K562 (cell line): ENCODE measurements around the gene SMYD1. TPM values are rescaled to one million over a fixed set of nuclear protein-coding genes. Genes with fewer than 3 reads are reported as not detected.

Source experiments
- ATAC-seq: fragments of 200-7000 bp; cut with Tn5 transposase; 3 replicates; pipeline ENCODE4 v1.9.1; 2020; ENCODE audit warnings: moderate library complexity
- BruUV-seq: library from RNA; stranded (reverse); fragments of 400-500 nt; replicated peaks from 2 replicates; lab custom pipeline; 2021; lab: Mats Ljungman, UMichigan
- CTCF ChIA-PET: fragments of 300-600 bp; formaldehyde crosslinking; extraction: SDS; loops from one replicate; lab custom pipeline; 2021; ENCODE audit warnings: low intra/inter-chr PET ratio; lab: Yijun Ruan, JAX
- POLR2A ChIA-PET: fragments of 300-600, 350-650 bp; sonication (Branson Sonifier 250); formaldehyde crosslinking; extraction: SDS; loops from one replicate; lab custom pipeline; 2021; ENCODE audit warnings: antibody characterized with exemption, inconsistent platforms; lab: Yijun Ruan, JAX
- DNase-seq, 4 experiments: peaks; one replicate each; pipeline versions ENCODE4 v3.0.0 to v3.0.0-alpha.2; 2011 to 2018; ENCODE audit warnings: low spot score in 3 of 4, mixed read lengths in 3 of 4; ENCODE audit errors: extremely low read depth in 1 of 4
- FAIRE-seq: peaks from 2 replicates; lab custom pipeline; 2011; peaks lifted over from hg19 to GRCh38; lab: Jason Lieb, UNC
- H2AFZ ChIP-seq: 2 replicates; pipeline ENCODE4 v1.6.0; 2011; ENCODE audit warnings: low read depth, low read length, control low read depth, inconsistent platforms
- H3K27ac ChIP-seq: fragments of 200-600 bp; 3 replicates; pipeline ENCODE4 v1.8.0; 2011; ENCODE audit warnings: low read depth, mild to moderate bottlenecking, control low read depth, inconsistent platforms, low read length, moderate library complexity, mixed read lengths; ENCODE audit errors: extremely low read depth
- H3K27me3 ChIP-seq, 2 experiments: fragments of 300-600 bp in 1 of 2; 2 replicates in 1 of 2; 3 replicates in 1 of 2; pipeline versions ENCODE4 v1.6.0 to v1.8.0; 2011; ENCODE audit warnings: inconsistent platforms in 2 of 2, low read length in 2 of 2, mild to moderate bottlenecking in 1 of 2, mixed read lengths in 1 of 2, moderate library complexity in 1 of 2; ENCODE audit not compliant: control insufficient read depth in 2 of 2, insufficient read depth in 2 of 2
- H3K36me3 ChIP-seq: fragments of 300-600 bp; 3 replicates; pipeline ENCODE4 v1.8.0; 2011; ENCODE audit warnings: mild to moderate bottlenecking, low read length, inconsistent platforms; ENCODE audit not compliant: control insufficient read depth, insufficient read depth
- H3K4me1 ChIP-seq, 2 experiments: fragments of 200-600 bp in 1 of 2; replicated peaks in 1 of 2; 2 replicates in 1 of 2; 3 replicates in 1 of 2; pipeline versions ENCODE4 v1.5.1 to v1.8.0; 2011; ENCODE audit warnings: inconsistent platforms in 2 of 2, low read length in 2 of 2, mild to moderate bottlenecking in 1 of 2, mixed read lengths in 1 of 2, moderate library complexity in 1 of 2; ENCODE audit not compliant: control insufficient read depth in 2 of 2, insufficient read depth in 2 of 2
- H3K4me2 ChIP-seq: 2 replicates; pipeline ENCODE4 v1.6.1; 2011; ENCODE audit warnings: low read length, control low read depth, inconsistent platforms, mixed read lengths; ENCODE audit not compliant: insufficient read depth
- H3K4me3 ChIP-seq: fragments of 200-600 bp; sonication (generic), shearing (Covaris generic); 2 replicates; pipeline ENCODE4 v1.5.1; 2016; ENCODE audit warnings: control low read depth, inconsistent platforms
- H3K79me2 ChIP-seq: fragments of 200-600 bp; 3 replicates; pipeline ENCODE4 v1.8.0; 2011; ENCODE audit warnings: low read length, inconsistent platforms; ENCODE audit not compliant: control insufficient read depth, insufficient read depth
- H3K9ac ChIP-seq, 2 experiments: 2 replicates each; pipeline versions ENCODE4 v1.6.0 to v1.6.1; 2011; ENCODE audit warnings: low read depth in 2 of 2, low read length in 2 of 2, control low read depth in 1 of 2, inconsistent platforms in 1 of 2, mild to moderate bottlenecking in 1 of 2, mixed read lengths in 1 of 2; ENCODE audit not compliant: insufficient read depth in 1 of 2
- H3K9me1 ChIP-seq: one replicate; pipeline ENCODE4 v1.6.0; 2011; ENCODE audit warnings: inconsistent platforms, mild to moderate bottlenecking, low read length, moderate library complexity; ENCODE audit not compliant: control insufficient read depth, insufficient read depth
- H3K9me3 ChIP-seq: replicated peaks from 2 replicates; pipeline ENCODE4 v1.5.1; 2011; ENCODE audit warnings: low read depth, low read length, inconsistent platforms; ENCODE audit not compliant: control insufficient read depth, insufficient read depth
- H4K20me1 ChIP-seq: replicated peaks from 2 replicates; pipeline ENCODE4 v1.6.1; 2011; ENCODE audit warnings: low read length, inconsistent platforms, mixed read lengths; ENCODE audit not compliant: control insufficient read depth, insufficient read depth
- BRD9 ChIP-seq: fragments of 450-650 bp; IDR thresholded peaks from 2 replicates; pipeline ENCODE4 v1.6.1; 2018; ENCODE audit warnings: low read depth; ENCODE audit not compliant: partially characterized antibody
- CHCHD3 ChIP-seq: fragments of 250-450 bp; sonication (Bioruptor Pico); IDR thresholded peaks from 2 replicates; pipeline ENCODE4 v2.1.2; 2022; ENCODE audit warnings: mild to moderate bottlenecking
- CHD1 ChIP-seq: fragments of 200-600 bp; sonication (generic); IDR thresholded peaks from one replicate; pipeline ENCODE4 v1.6.1; 2012; ENCODE audit warnings: mild to moderate bottlenecking, moderate library complexity, low read length, inconsistent platforms
- KLF13 ChIP-seq: fragments of 450-650 bp; IDR thresholded peaks from 2 replicates; pipeline ENCODE4 v1.6.1; 2016; ENCODE audit warnings: missing genetic modification characterization, low read depth, mild to moderate bottlenecking, missing compliant biosample characterization, moderate library complexity, borderline replicate concordance
- LARP7 ChIP-seq: fragments of 450-650 bp; IDR thresholded peaks from 2 replicates; pipeline ENCODE4 v1.6.1; 2016
- MECOM ChIP-seq: fragments of 250-450 bp; sonication (Bioruptor Pico); IDR thresholded peaks from 2 replicates; pipeline ENCODE4 v1.8.0; 2022; ENCODE audit warnings: inconsistent platforms
- PYGO2 ChIP-seq: fragments of 450-650 bp; IDR thresholded peaks from 2 replicates; pipeline ENCODE4 v1.6.1; 2016; ENCODE audit warnings: mild to moderate bottlenecking, missing genetic modification characterization, moderate library complexity, missing compliant biosample characterization
- RERE ChIP-seq: sonication (generic); formaldehyde crosslinking; IDR thresholded peaks from 2 replicates; pipeline ENCODE4 v1.8.0; 2023; ENCODE audit warnings: missing genetic modification reagents, mild to moderate bottlenecking, borderline replicate concordance
- SNIP1 ChIP-seq: fragments of 450-650 bp; IDR thresholded peaks from 2 replicates; pipeline ENCODE4 v1.7.1; 2017; ENCODE audit warnings: low read depth, mild to moderate bottlenecking
- TAL1 ChIP-seq: fragments of 450-650 bp; IDR thresholded peaks from 2 replicates; pipeline ENCODE4 v1.6.1; 2016; ENCODE audit warnings: mild to moderate bottlenecking
- TBL1XR1 ChIP-seq, 2 experiments: IDR thresholded peaks; 2 replicates each; pipeline ENCODE4 v1.6.1; 2012; ENCODE audit warnings: improper control_type of control experiment in 2 of 2, low read length in 2 of 2, mild to moderate bottlenecking in 1 of 2
- ZNF586 ChIP-seq: fragments of 450-650 bp; formaldehyde crosslinking; conservative IDR thresholded peaks from 2 replicates; pipeline ENCODE4 v1.4.0; 2020; ENCODE audit warnings: mild to moderate bottlenecking, moderate library complexity
- ZNF592 ChIP-seq: fragments of 450-650 bp; IDR thresholded peaks from 2 replicates; pipeline ENCODE4 v1.6.1; 2017; ENCODE audit warnings: antibody characterized with exemption, mild to moderate bottlenecking
- WGBS: fragments of 100-300 bp; shearing (Covaris generic); methylation state at CpG from one replicate; pipeline ENCODE4 v1.1.6; 2016; ENCODE audit warnings: low coverage, mixed read lengths; ENCODE audit not compliant: insufficient coverage; ENCODE audit errors: missing lambda C conversion rate; 5-methylcytosine and 5-hydroxymethylcytosine counted together
- in situ Hi-C: fragments of 300-500 bp; cut with MboI; formaldehyde crosslinking; loops from 4 replicates; pipeline ENCODE4 v1.15.0; 2018; ENCODE audit warnings: inconsistent platforms, mixed read lengths
- intact Hi-C: fragments of 100-400 bp; cut with micrococcal nuclease; formaldehyde crosslinking; loops from 2 replicates; pipeline ENCODE4 v1.14.2; 2022
- polyA plus RNA-seq, 8 experiments: library from polyadenylated mRNA; depleted of rRNA in 4 of 8; stranded (reverse) in 5 of 8; unstranded in 3 of 8; fragments of >200 nt; fragmentation: Nextera tagmentation in 2 of 8; fragmentation: Illumina TruSeq in 1 of 8; extraction: Ambion mirVana in 2 of 8; extraction: Trizol in 1 of 8; gene quantifications; 2 replicates each; pipeline versions ENCODE4 v1.2.1 to v1.2.3, GENCODE V29; 2011 to 2014; ENCODE audit warnings: inconsistent platforms in 1 of 8, missing spikeins in 1 of 8
- total RNA-seq, 7 experiments: library from RNA; depleted of rRNA in 6 of 7; stranded (reverse); fragments of >200 nt in 6 of 7; fragmentation: Illumina TruSeq in 2 of 7; extraction: Trizol in 2 of 7; gene quantifications; 2 replicates each; pipeline versions ENCODE4 v1.2.1 to v1.2.3, GENCODE V29; 2011 to 2021; ENCODE audit warnings: low replicate concordance in 1 of 7

SMYD1 gene
- total and polyA plus RNA-seq, 9 of the 15 experiments (the other 6 are each of a cell fraction or from before 2014, with no cell fraction given), result not detected

GRCh38 chr2:88127638-88127887 is 59.9 kb downstream of the SMYD1 start:
- H3K27ac ChIP-seq, result no peak overlapping the region
- BruUV-seq, result no TSS peak
- H3K9me3 ChIP-seq, result no peaks in the 10 kb centered on the region
- CTCF ChIA-PET, result no interaction called here
- in situ Hi-C loops, result no loop called here
- H3K9me1 ChIP-seq, result peaks cover 2% of the 10 kb centered on the region
- peaks cover 30 to 66% of the 10 kb centered on the region in 2 experiments for H3K27me3 ChIP-seq
- H3K4me1 ChIP-seq, result no peaks in the 10 kb centered on the region
- H3K79me2 ChIP-seq, result no peaks in the 10 kb centered on the region
- H4K20me1 ChIP-seq, result peaks cover 2% of the 10 kb centered on the region; the same call in 1 of the 2 replicates
- no peak overlapping the region for H2AFZ ChIP-seq
- no peak for ATAC-seq
- 0% methylated on average over 1 of the region's 1 CpG for WGBS
- no peak overlapping the region for H3K9ac ChIP-seq
- POLR2A ChIA-PET, result no interaction called here
- H3K4me2 ChIP-seq, result no peak overlapping the region
- no peak overlapping the region for H3K4me3 ChIP-seq
- no peak for FAIRE-seq
- H3K36me3 ChIP-seq, result no peaks in the 10 kb centered on the region
- no peak for DNase-seq
- intact Hi-C loops, result no loop called here
- TF ChIP-seq CHCHD3 (no peak), LARP7 (no peak), BRD9 (no peak), MECOM (no peak), TBL1XR1 (IDR thresholded peaks at IDR 0.05; ENCODE audit: low read length in 2 of 2) (no peak), TAL1 (no peak), RERE (no peak), PYGO2 (tag) (no peak), ZNF592 (no peak), KLF13 (tag) (no peak), CHD1 (no peak), SNIP1 (no peak), ZNF586 (CRISPR knock-in tag) (no peak)
